ENCODE results near the gene CARHSP1. TPM values are rescaled to one million over a fixed set of nuclear protein-coding genes. Genes with fewer than 3 reads are reported as not detected.

The CARHSP1 gene
- total RNA-seq, 3 donors from 2014 or later (not counting 1 experiment from before 2014, with no cell fraction given), result 59.0 to 70.0 (median 60.1) TPM

GRCh38 chr16:8889893-8890548 lies 21.2 kb upstream of the CARHSP1 start:
- Mint-ChIP-seq H3K9me3 (no peaks in the 10 kb centered on the region), H3K4me1 (peaks cover 12 to 27% of the 10 kb centered on the region in 2 donors), H3K27me3 (ENCODE audit: low read depth in 2 of 2) (peaks cover 0 to 8% of the 10 kb centered on the region in 2 donors), H3K36me3 (peaks cover 14% of the 10 kb centered on the region), H3K4me3 (no peak overlapping the region), H3K27ac (peak overlapping the region; percentile 48 to 56)
- Histone ChIP-seq H3K4me1 (ENCODE audit: control insufficient read depth, insufficient read depth, low read length) (peaks cover 25% of the 10 kb centered on the region), H3K9me3 (ENCODE audit: control insufficient read depth, insufficient read depth, low read length) (no peaks in the 10 kb centered on the region), H3K36me3 (ENCODE audit: control insufficient read depth, insufficient read depth, low read length) (peaks cover 36% of the 10 kb centered on the region), H3K27me3 (ENCODE audit: control insufficient read depth, insufficient read depth, low read length) (no peaks in the 10 kb centered on the region), H3K27ac (ENCODE audit: low read length) (no peak overlapping the region), H3K4me3 (ENCODE audit: low read length) (no peak overlapping the region)
- 94% methylated on average over 12 of the region's 14 CpGs for WGBS (ENCODE audit: insufficient coverage)
- intact Hi-C loops (cut with micrococcal nuclease), result loop anchor here (10.0 kb wide), 1 partner anchor 245 kb away; no protein-coding TSS in a partner anchor
- DNase-seq (no peak), ATAC-seq (peak in 1 of 3 donors; percentile 6)
- no peak for TF ChIP-seq CTCF (IDR thresholded peaks at IDR 0.05)

- Histone ChIP-seq H3K4me3 (ENCODE audit: low read length) (no peak overlapping the region), H3K4me1 (ENCODE audit: control insufficient read depth, insufficient read depth, low read length) (peaks cover 26% of the 10 kb centered on the region), H3K27ac (ENCODE audit: low read length) (no peak overlapping the region), H3K27me3 (ENCODE audit: control insufficient read depth, insufficient read depth, low read length) (no peaks in the 10 kb centered on the region), H3K9me3 (ENCODE audit: control insufficient read depth, insufficient read depth, low read length) (no peaks in the 10 kb centered on the region), H3K36me3 (ENCODE audit: control insufficient read depth, insufficient read depth, low read length) (peaks cover 28% of the 10 kb centered on the region)
- Mint-ChIP-seq H3K27ac (peak overlapping the region in 1 of 2 donors; percentile 6), H3K36me3 (peaks cover 8% of the 10 kb centered on the region), H3K27me3 (ENCODE audit: low read depth in 2 of 2) (peaks cover 0 to 8% of the 10 kb centered on the region in 2 donors), H3K4me3 (no peak overlapping the region), H3K4me1 (peaks cover 12 to 27% of the 10 kb centered on the region in 2 donors), H3K9me3 (no peaks in the 10 kb centered on the region)
- DNase-seq, result no peak
- no peak for TF ChIP-seq CTCF (IDR thresholded peaks at IDR 0.05)
- 91% methylated on average over 23 of the region's 23 CpGs for WGBS (ENCODE audit: insufficient coverage)
- intact Hi-C loops (cut with micrococcal nuclease), result no loop called here
- peak in 1 of 3 donors; percentile 5 for ATAC-seq
These were observed 20.4 kb upstream of the CARHSP1 start for GRCh38 chr16:8888951-8889892.

DNA sequence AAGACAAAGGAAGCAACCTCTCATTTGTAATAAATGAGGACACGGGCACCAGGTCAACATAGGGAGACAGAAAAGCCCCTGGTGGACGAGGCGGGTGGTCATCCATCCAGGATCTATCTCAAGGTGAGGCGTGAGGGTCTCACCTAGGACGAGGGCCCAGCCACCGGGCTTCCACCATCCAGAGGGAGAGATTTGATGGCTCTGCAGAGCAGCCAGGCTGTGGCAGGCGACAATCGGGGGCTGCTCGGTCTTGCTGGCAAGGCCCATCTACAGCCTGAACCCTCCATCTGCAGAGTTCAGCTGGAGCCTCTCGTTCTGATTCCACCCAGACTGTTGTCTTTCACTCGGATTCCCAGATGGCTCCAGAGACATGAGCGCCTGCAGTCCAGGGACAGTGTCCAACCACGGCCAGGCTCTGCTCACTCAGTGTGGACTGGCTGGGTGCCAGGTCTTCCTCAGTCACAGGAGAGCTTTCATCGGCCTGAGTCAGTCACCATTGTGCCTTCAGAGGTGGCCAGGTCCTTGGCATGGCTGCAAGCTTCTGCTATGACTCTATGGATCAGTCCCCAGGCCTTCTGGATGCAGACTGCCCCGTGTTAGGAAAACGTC lies 19.2 kb upstream of the CARHSP1 start:
- Mint-ChIP-seq H3K4me1 (peaks cover 12 to 27% of the 10 kb centered on the region in 2 donors), H3K9me3 (no peaks in the 10 kb centered on the region), H3K27ac (peak overlapping the region in 1 of 2 donors; percentile 6), H3K36me3 (peaks cover 3% of the 10 kb centered on the region), H3K27me3 (ENCODE audit: low read depth in 2 of 2) (peaks cover 0 to 8% of the 10 kb centered on the region in 2 donors), H3K4me3 (no peak overlapping the region)
- no peaks in the 10 kb centered on the region for H3K9me3 ChIP-seq (ENCODE audit: control insufficient read depth, insufficient read depth, low read length)
- ATAC-seq (no peak), DNase-seq (no peak)
- no peak for TF ChIP-seq CTCF (IDR thresholded peaks at IDR 0.05)
- intact Hi-C loops (cut with micrococcal nuclease), result no loop called here
- H3K27ac ChIP-seq (ENCODE audit: low read length), result no peak overlapping the region
- H3K4me3 ChIP-seq (ENCODE audit: low read length), result no peak overlapping the region
- peaks cover 18% of the 10 kb centered on the region for H3K36me3 ChIP-seq (ENCODE audit: control insufficient read depth, insufficient read depth, low read length)
- WGBS (ENCODE audit: insufficient coverage), result 91% methylated on average over 16 of the region's 16 CpGs
- H3K4me1 ChIP-seq (ENCODE audit: control insufficient read depth, insufficient read depth, low read length), result peaks cover 26% of the 10 kb centered on the region
- no peaks in the 10 kb centered on the region for H3K27me3 ChIP-seq (ENCODE audit: control insufficient read depth, insufficient read depth, low read length)

All from natural killer cell (primary cell).